ENCODE results near the gene CDH23. TPM values are rescaled to one million over a fixed set of nuclear protein-coding genes. Genes with fewer than 3 reads are reported as not detected.

CDH23 gene
- total RNA-seq, 1 experiment from 2014 or later, result 0.06 TPM

GRCh38 chr10:71684356-71685173, 287.8 kb downstream of the CDH23 start:
- no peak for DNase-seq (ENCODE audit: low read depth)

GRCh38 chr10:71685554-71686232, 289.0 kb downstream of the CDH23 start:
- no peak for DNase-seq (ENCODE audit: low read depth)

GRCh38 chr10:71687077-71687476, 290.4 kb downstream of the CDH23 start:
- no peak for DNase-seq (ENCODE audit: low read depth)

GRCh38 chr10:71687480-71687879, 290.8 kb downstream of the CDH23 start:
- DNase-seq (ENCODE audit: low read depth), result no peak

- no peak for DNase-seq (ENCODE audit: low read depth)
Measured at GRCh38 chr10:71688256-71688655, 291.5 kb downstream of the CDH23 start.

- no peak for DNase-seq (ENCODE audit: low read depth)
Measured at GRCh38 chr10:71690094-71690720, 293.5 kb downstream of the CDH23 start.

GRCh38 chr10:71691405-71691804, 294.7 kb downstream of the CDH23 start:
- no peak for DNase-seq (ENCODE audit: low read depth)

- DNase-seq (ENCODE audit: low read depth), result no peak
Measured at GRCh38 chr10:71692598-71693306, 296.0 kb downstream of the CDH23 start.

GRCh38 chr10:71693377-71693776, 296.7 kb downstream of the CDH23 start:
- DNase-seq (ENCODE audit: low read depth), result no peak

GRCh38 chr10:71694039-71694501, 297.4 kb downstream of the CDH23 start:
- no peak for DNase-seq (ENCODE audit: low read depth)

- no peak for DNase-seq (ENCODE audit: low read depth)
Measured at GRCh38 chr10:71694567-71694968, 297.8 kb downstream of the CDH23 start.

- no peak for DNase-seq (ENCODE audit: low read depth)
Measured at GRCh38 chr10:71695502-71696476, 299.1 kb downstream of the CDH23 start.

- no peak for DNase-seq (ENCODE audit: low read depth)
Measured at GRCh38 chr10:71696628-71697326, 300.1 kb downstream of the CDH23 start.

- no peak for DNase-seq (ENCODE audit: low read depth)
Measured at GRCh38 chr10:71697938-71698709, 301.4 kb downstream of the CDH23 start.

GRCh38 chr10:71698737-71699136, 302.0 kb downstream of the CDH23 start:
- no peak for DNase-seq (ENCODE audit: low read depth)

GRCh38 chr10:71700731-71701368, 304.1 kb downstream of the CDH23 start:
- DNase-seq (ENCODE audit: low read depth), result no peak

GRCh38 chr10:71701496-71702132, 304.9 kb downstream of the CDH23 start:
- no peak for DNase-seq (ENCODE audit: low read depth)

- DNase-seq (ENCODE audit: low read depth), result no peak
Measured at GRCh38 chr10:71703577-71703976, 306.9 kb downstream of the CDH23 start.
